Endodermal cell (in vitro differentiated cells): ENCODE data around the gene KHSRP. TPM values are rescaled to one million over a fixed set of nuclear protein-coding genes. Genes with fewer than 3 reads are reported as not detected.

Experiments used
- DNase-seq: peaks from one replicate; pipeline ENCODE4 v3.0.0-alpha.2; 2017
- H3K27ac ChIP-seq: 2 replicates; pipeline ENCODE4 v1.5.1; 2013; ENCODE audit warnings: mild to moderate bottlenecking, low read depth, low read length, moderate library complexity
- H3K27me3 ChIP-seq: 2 replicates; pipeline ENCODE4 v1.6.1; 2013; ENCODE audit warnings: mild to moderate bottlenecking, low read length, moderate library complexity; ENCODE audit not compliant: insufficient read depth, control insufficient read depth, poor library complexity, severe bottlenecking
- H3K36me3 ChIP-seq: 2 replicates; pipeline ENCODE4 v1.7.0; 2013; ENCODE audit warnings: mild to moderate bottlenecking, low read length, moderate library complexity; ENCODE audit not compliant: control insufficient read depth, insufficient read depth
- H3K4me1 ChIP-seq: one replicate; pipeline ENCODE4 v1.7.0; 2013; ENCODE audit warnings: low read length; ENCODE audit not compliant: control insufficient read depth, insufficient read depth
- H3K4me3 ChIP-seq: 2 replicates; pipeline ENCODE4 v1.5.1; 2013; ENCODE audit warnings: mild to moderate bottlenecking, low read length, moderate library complexity
- H3K9ac ChIP-seq: 2 replicates; pipeline ENCODE4 v1.6.1; 2013; ENCODE audit warnings: mild to moderate bottlenecking, low read length, moderate library complexity; ENCODE audit not compliant: poor library complexity, severe bottlenecking; ENCODE audit errors: extremely low read depth
- H3K9me3 ChIP-seq: 2 replicates; pipeline ENCODE4 v1.6.1; 2013; ENCODE audit warnings: mild to moderate bottlenecking, low read length, moderate library complexity; ENCODE audit not compliant: control insufficient read depth
- H3K27ac Mint-ChIP-seq: 2 replicates; pipeline ENCODE4 v1.8.0; 2020; ENCODE audit warnings: mixed read lengths
- H3K27me3 Mint-ChIP-seq: 2 replicates; pipeline ENCODE4 v1.8.0; 2021; ENCODE audit warnings: mild to moderate bottlenecking, mixed read lengths; ENCODE audit not compliant: insufficient read depth
- H3K36me3 Mint-ChIP-seq: 2 replicates; pipeline ENCODE4 v1.8.0; 2020; ENCODE audit warnings: low read depth, mixed read lengths
- H3K4me1 Mint-ChIP-seq: 2 replicates; pipeline ENCODE4 v1.8.0; 2020; ENCODE audit warnings: mixed read lengths
- H3K4me3 Mint-ChIP-seq: 2 replicates; pipeline ENCODE4 v1.8.0; 2020; ENCODE audit warnings: mild to moderate bottlenecking, moderate library complexity, mixed read lengths
- H3K9me3 Mint-ChIP-seq: 2 replicates; pipeline ENCODE4 v1.8.0; 2020; ENCODE audit warnings: mild to moderate bottlenecking, mixed read lengths
- WGBS, 2 experiments: methylation state at CpG; one replicate each; pipeline versions ENCODE4 v1.1.5 to v1.1.7; 2013; ENCODE audit warnings: missing lambda C conversion rate in 2 of 2, mixed read lengths in 1 of 2; ENCODE audit not compliant: insufficient coverage in 1 of 2, insufficient read length in 1 of 2; 5-methylcytosine and 5-hydroxymethylcytosine counted together
- total RNA-seq, 2 donors: library from RNA; stranded (reverse); fragmentation: NEBNext Ultra II Directional in 1 of 2; extraction: Animal tissue kit (Norgen Biotek cat#: 25700) in 1 of 2; gene quantifications; 2 replicates in 1 of 2; 3 replicates in 1 of 2; pipeline ENCODE4 v1.2.1, GENCODE V29; 2021
- TF ChIP-seq, protein P1 (sequence below): fragments of 200-600 bp; sonication (generic); conservative IDR thresholded peaks from 2 replicates; pipeline ENCODE4 v1.5.0; 2021; ENCODE audit warnings: antibody characterized with exemption, mild to moderate bottlenecking

KHSRP gene
- total RNA-seq, 2 donors from 2014 or later, result 454 to 476 TPM

DNA sequence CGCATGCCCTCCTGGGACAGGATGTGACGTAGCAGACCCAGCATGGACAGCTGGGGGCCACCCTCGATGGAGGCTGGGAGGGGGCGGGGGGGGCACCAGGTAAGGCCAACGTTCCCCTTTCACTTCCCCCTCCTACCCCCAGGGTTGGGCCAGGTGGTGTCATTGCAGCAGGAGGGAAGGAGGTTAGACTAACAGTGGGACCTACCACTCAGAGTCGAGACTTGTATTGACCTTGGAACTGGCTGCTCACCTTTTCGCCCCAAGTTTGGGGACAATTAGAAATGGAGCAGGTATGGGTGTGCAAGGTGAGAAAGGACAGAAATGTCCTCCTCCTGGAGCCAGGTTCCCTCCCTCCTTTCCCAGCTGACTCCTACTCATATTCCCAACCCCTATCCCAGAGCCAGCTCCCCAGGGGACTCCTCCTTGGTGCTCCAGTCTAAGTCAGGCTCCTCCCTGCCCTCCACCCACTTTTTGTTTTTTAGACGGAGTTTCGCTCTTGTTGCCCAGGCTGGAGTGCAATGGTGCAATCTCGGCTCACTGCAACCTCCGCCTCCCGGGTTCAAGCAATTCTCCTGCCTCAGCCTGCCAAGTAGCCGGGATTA, 17.6 kb upstream of the KHSRP start:
- H3K4me1 ChIP-seq, result no peaks in the 10 kb centered on the region
- no peak overlapping the region for H3K9ac ChIP-seq
- peaks cover 3% of the 10 kb centered on the region for H3K27me3 Mint-ChIP-seq
- no peak for DNase-seq
- H3K27ac ChIP-seq, result no peak overlapping the region
- 87 to 97% methylated on average over 4 to 12 of the region's 13 CpGs for WGBS, 2 experiments
- H3K4me3 Mint-ChIP-seq, result no peak overlapping the region
- no peaks in the 10 kb centered on the region for H3K27me3 ChIP-seq
- H3K9me3 ChIP-seq, result no peaks in the 10 kb centered on the region
- no peaks in the 10 kb centered on the region for H3K4me1 Mint-ChIP-seq
- no peak overlapping the region for H3K4me3 ChIP-seq
- TF ChIP-seq, protein P1, sequence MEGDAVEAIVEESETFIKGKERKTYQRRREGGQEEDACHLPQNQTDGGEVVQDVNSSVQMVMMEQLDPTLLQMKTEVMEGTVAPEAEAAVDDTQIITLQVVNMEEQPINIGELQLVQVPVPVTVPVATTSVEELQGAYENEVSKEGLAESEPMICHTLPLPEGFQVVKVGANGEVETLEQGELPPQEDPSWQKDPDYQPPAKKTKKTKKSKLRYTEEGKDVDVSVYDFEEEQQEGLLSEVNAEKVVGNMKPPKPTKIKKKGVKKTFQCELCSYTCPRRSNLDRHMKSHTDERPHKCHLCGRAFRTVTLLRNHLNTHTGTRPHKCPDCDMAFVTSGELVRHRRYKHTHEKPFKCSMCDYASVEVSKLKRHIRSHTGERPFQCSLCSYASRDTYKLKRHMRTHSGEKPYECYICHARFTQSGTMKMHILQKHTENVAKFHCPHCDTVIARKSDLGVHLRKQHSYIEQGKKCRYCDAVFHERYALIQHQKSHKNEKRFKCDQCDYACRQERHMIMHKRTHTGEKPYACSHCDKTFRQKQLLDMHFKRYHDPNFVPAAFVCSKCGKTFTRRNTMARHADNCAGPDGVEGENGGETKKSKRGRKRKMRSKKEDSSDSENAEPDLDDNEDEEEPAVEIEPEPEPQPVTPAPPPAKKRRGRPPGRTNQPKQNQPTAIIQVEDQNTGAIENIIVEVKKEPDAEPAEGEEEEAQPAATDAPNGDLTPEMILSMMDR, result no peak
- H3K36me3 ChIP-seq, result no peaks in the 10 kb centered on the region
- H3K36me3 Mint-ChIP-seq, result peaks cover 25% of the 10 kb centered on the region
- no peak overlapping the region for H3K27ac Mint-ChIP-seq
- H3K9me3 Mint-ChIP-seq, result peaks cover 6% of the 10 kb centered on the region

DNA sequence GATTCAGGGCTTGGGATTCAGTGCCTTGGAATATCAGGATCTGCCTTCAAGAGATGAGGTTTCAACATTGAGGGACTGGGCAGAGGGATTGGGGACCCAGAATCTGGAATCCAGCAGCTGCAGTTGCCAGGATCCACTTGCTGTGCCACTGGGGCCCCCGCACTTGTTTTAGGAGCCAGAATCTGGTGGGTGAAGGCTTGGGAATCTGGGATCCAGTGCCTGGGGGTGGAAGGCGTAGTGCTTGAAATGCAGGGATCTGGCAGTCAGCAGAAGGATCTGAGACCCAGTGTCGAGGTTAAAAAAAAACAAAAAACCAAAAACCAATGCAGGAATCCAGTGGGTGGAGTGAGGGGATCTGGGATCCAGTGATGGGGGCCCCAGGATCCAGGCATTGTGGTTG, 16.3 kb upstream of the KHSRP start:
- Mint-ChIP-seq H3K9me3 (peaks cover 6% of the 10 kb centered on the region), H3K27me3 (peaks cover 5% of the 10 kb centered on the region), H3K36me3 (peaks cover 13% of the 10 kb centered on the region), H3K4me1 (no peaks in the 10 kb centered on the region), H3K4me3 (no peak overlapping the region), H3K27ac (no peak overlapping the region)
- Histone ChIP-seq H3K36me3 (no peaks in the 10 kb centered on the region), H3K27ac (no peak overlapping the region), H3K4me1 (no peaks in the 10 kb centered on the region), H3K27me3 (no peaks in the 10 kb centered on the region), H3K4me3 (no peak overlapping the region), H3K9me3 (no peaks in the 10 kb centered on the region), H3K9ac (no peak overlapping the region)
- TF ChIP-seq, protein P1, result no peak
- DNase-seq, result no peak
- WGBS, 2 experiments, result 89 to 100% methylated on average over 2 to 3 of the region's 3 CpGs

DNA sequence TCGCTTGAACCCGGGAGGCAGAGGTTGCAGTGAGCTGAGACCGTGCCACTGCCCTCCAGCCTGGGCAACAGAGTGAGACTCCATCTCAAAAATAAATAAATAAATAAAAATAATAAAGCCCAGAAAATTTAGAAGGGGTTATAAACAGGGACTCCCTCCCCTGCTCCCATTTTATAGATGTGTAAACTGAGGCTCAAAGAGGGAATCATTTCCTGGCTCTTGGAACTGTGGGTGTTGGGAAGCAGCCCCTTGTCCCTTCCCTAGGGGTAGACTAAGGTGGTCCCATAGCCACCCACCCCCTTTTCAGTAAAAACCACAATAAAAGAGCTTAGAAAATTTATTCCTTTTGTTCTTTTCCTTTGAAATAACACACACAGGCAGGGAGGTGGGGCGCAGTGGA, 15.1 kb upstream of the KHSRP start:
- no peaks in the 10 kb centered on the region for H3K36me3 ChIP-seq
- no peaks in the 10 kb centered on the region for H3K9me3 ChIP-seq
- WGBS, 2 experiments, result no CpG with 5 or more reads among the region's 4 CpGs
- H3K4me3 ChIP-seq, result no peak overlapping the region
- H3K4me1 ChIP-seq, result no peaks in the 10 kb centered on the region
- H3K9ac ChIP-seq, result no peak overlapping the region
- H3K27me3 ChIP-seq, result no peaks in the 10 kb centered on the region
- H3K9me3 Mint-ChIP-seq, result peaks cover 2% of the 10 kb centered on the region
- no peaks in the 10 kb centered on the region for H3K4me1 Mint-ChIP-seq
- H3K4me3 Mint-ChIP-seq, result no peak overlapping the region
- H3K27ac Mint-ChIP-seq, result no peak overlapping the region
- TF ChIP-seq, protein P1, result no peak
- peaks cover 6% of the 10 kb centered on the region for H3K36me3 Mint-ChIP-seq
- peaks cover 5% of the 10 kb centered on the region for H3K27me3 Mint-ChIP-seq
- no peak for DNase-seq
- no peak overlapping the region for H3K27ac ChIP-seq
